ENCODE measurements around the gene HNRNPL.
"Not testable (repeated sequence)": the region's sequence is repeated elsewhere in the genome, so short reads cannot be mapped to it uniquely, and the experiment has no call there.

The HNRNPL gene

GRCh38 chr19:38849860-38850435, at the start of gene HNRNPL:
HNRNPL (minus strand) TSS chr19:38849986; CDS start chr19:38849966, 20 bp downstream.
- no peak for DNase-seq (ENCODE audit: low read depth)

- DNase-seq (ENCODE audit: low read depth) = peak; percentile 20
Observed at GRCh38 chr19:38898788-38899446, 49.1 kb upstream of the HNRNPL start.

GRCh38 chr19:38894968-38895367, 45.2 kb upstream of the HNRNPL start:
- no peak for DNase-seq (ENCODE audit: low read depth)

- DNase-seq (ENCODE audit: low read depth) = no peak
Observed at GRCh38 chr19:38893341-38893771, 43.6 kb upstream of the HNRNPL start.

GRCh38 chr19:38892841-38893240, 43.1 kb upstream of the HNRNPL start:
- DNase-seq (ENCODE audit: low read depth) = no peak

GRCh38 chr19:38891771-38892170, 42.0 kb upstream of the HNRNPL start:
- no peak for DNase-seq (ENCODE audit: low read depth)

GRCh38 chr19:38890686-38891085, 40.9 kb upstream of the HNRNPL start:
- DNase-seq (ENCODE audit: low read depth) = no peak

- no peak for DNase-seq (ENCODE audit: low read depth)
Observed at GRCh38 chr19:38889803-38890202, 40.0 kb upstream of the HNRNPL start.

- DNase-seq (ENCODE audit: low read depth) = no peak
Observed at GRCh38 chr19:38888876-38889275, 39.1 kb upstream of the HNRNPL start.

- DNase-seq (ENCODE audit: low read depth) = not testable (repeated sequence)
Observed at GRCh38 chr19:38884691-38885090, 34.9 kb upstream of the HNRNPL start.

- no peak for DNase-seq (ENCODE audit: low read depth)
Observed at GRCh38 chr19:38883286-38883685, 33.5 kb upstream of the HNRNPL start.

- DNase-seq (ENCODE audit: low read depth) = no peak
Observed at GRCh38 chr19:38880882-38881609, 31.3 kb upstream of the HNRNPL start.

GRCh38 chr19:38880076-38880881, 30.5 kb upstream of the HNRNPL start:
- DNase-seq (ENCODE audit: low read depth) = no peak

- DNase-seq (ENCODE audit: low read depth) = no peak
Observed at GRCh38 chr19:38879400-38879751, 29.6 kb upstream of the HNRNPL start.

- no peak for DNase-seq (ENCODE audit: low read depth)
Observed at GRCh38 chr19:38878575-38879399, 29.0 kb upstream of the HNRNPL start.

- no peak for DNase-seq (ENCODE audit: low read depth)
Observed at GRCh38 chr19:38877781-38878574, 28.2 kb upstream of the HNRNPL start, which contains the start of gene RINL. RINL (minus strand) TSS chr19:38878275; CDS start chr19:38876742, 1,533 bp downstream.

GRCh38 chr19:38875656-38876395, 26.0 kb upstream of the HNRNPL start:
- DNase-seq (ENCODE audit: low read depth) = no peak

- DNase-seq (ENCODE audit: low read depth) = not testable (repeated sequence)
Observed at GRCh38 chr19:38873400-38873799, 23.6 kb upstream of the HNRNPL start.

- DNase-seq (ENCODE audit: low read depth) = no peak
Observed at GRCh38 chr19:38870612-38871011, 20.8 kb upstream of the HNRNPL start.

Measured in amniotic epithelial cell (primary cell).